Measurements from ENCODE around the gene USB1.

The USB1 gene

DNA sequence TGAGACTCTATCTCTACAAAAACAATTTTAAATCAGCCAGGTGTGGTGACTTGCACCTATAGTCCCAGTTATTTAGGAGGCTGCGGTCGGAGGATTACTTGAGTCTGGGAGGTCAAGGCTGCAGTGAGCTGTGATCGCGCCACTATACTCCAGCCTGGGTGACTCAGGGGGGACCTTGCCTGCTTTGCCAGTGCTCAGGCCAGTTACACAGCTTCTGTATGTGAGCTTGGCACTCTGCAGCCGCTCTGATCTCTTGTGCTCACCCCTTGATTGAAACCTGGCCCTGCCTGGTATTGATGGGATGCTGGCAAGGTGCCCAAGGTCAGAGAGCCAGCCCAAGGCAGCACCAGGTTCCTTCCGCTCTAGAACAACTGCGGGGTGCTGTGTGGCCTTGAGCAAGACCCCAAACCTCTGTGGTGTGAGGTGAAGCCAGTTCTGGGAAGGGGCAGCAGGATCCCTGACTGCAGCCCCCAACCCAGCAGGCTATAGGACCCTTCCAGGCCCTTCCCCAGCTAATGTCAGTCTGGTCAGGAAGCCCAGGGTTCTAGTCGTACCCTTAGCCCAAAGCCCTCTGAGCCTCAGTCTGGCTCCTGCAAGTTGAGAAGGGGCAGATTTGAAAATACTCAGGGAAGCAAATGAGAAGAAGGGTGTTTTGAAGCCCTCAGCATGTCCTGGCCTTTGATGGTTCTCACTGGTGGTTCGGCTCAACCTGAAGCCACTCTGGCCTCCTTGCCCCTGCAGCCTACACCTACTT is 43.2 kb downstream of the USB1 start:
- no peaks in the 10 kb centered on the region for H4K20me1 ChIP-seq (ENCODE audit: insufficient read depth)
- no peaks in the 10 kb centered on the region for H3K27me3 ChIP-seq (ENCODE audit: insufficient read depth, low read depth)
- no peak overlapping the region for H3K9ac ChIP-seq
- no peak overlapping the region for H3K27ac ChIP-seq
- TF ChIP-seq, protein P1, sequence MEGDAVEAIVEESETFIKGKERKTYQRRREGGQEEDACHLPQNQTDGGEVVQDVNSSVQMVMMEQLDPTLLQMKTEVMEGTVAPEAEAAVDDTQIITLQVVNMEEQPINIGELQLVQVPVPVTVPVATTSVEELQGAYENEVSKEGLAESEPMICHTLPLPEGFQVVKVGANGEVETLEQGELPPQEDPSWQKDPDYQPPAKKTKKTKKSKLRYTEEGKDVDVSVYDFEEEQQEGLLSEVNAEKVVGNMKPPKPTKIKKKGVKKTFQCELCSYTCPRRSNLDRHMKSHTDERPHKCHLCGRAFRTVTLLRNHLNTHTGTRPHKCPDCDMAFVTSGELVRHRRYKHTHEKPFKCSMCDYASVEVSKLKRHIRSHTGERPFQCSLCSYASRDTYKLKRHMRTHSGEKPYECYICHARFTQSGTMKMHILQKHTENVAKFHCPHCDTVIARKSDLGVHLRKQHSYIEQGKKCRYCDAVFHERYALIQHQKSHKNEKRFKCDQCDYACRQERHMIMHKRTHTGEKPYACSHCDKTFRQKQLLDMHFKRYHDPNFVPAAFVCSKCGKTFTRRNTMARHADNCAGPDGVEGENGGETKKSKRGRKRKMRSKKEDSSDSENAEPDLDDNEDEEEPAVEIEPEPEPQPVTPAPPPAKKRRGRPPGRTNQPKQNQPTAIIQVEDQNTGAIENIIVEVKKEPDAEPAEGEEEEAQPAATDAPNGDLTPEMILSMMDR (conservative IDR thresholded peaks at IDR 0.05; ENCODE audit: low read depth, low read length): no peak
- no peaks in the 10 kb centered on the region for H3K79me2 ChIP-seq (ENCODE audit: insufficient read depth, low read depth)
- no peak overlapping the region for H2AFZ ChIP-seq (ENCODE audit: low read depth)
- H3K4me3 ChIP-seq (IDR thresholded peaks at IDR 0.05; ENCODE audit: insufficient read depth, low read depth, low read length): no peak overlapping the region
- H3K4me2 ChIP-seq: no peak overlapping the region
- H3K36me3 ChIP-seq (ENCODE audit: insufficient read depth): no peaks in the 10 kb centered on the region
- H3K4me1 ChIP-seq (ENCODE audit: low read depth, poor library complexity, severe bottlenecking): no peaks in the 10 kb centered on the region

DNA sequence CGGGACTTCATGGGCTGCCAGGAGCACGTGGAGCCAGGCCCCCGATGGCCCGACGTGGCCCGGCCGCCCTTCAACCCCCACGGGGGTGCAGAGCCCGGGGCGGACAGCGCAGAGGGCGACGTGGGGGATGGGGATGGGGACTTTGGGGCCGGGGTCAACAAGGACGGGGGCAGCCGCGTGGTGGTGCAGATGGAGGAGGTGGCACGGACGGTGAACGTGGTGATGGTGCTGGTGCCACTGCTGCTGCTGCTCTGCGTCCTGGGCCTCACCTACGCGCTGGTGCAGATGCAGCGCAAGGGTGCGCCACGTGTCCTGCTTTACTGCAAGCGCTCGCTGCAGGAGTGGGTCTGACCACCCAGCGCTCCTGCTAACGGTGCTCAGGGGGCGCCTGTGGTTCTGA is 43.9 kb downstream of the USB1 start:
- Histone ChIP-seq H3K4me1 (ENCODE audit: low read depth, poor library complexity, severe bottlenecking) (no peaks in the 10 kb centered on the region), H3K79me2 (ENCODE audit: insufficient read depth, low read depth) (no peaks in the 10 kb centered on the region), H3K4me2 (no peak overlapping the region), H3K27me3 (ENCODE audit: insufficient read depth, low read depth) (no peaks in the 10 kb centered on the region), H3K27ac (no peak overlapping the region), H2AFZ (ENCODE audit: low read depth) (no peak overlapping the region), H4K20me1 (ENCODE audit: insufficient read depth) (no peaks in the 10 kb centered on the region), H3K36me3 (ENCODE audit: insufficient read depth) (no peaks in the 10 kb centered on the region), H3K9ac (no peak overlapping the region), H3K4me3 (IDR thresholded peaks at IDR 0.05; ENCODE audit: insufficient read depth, low read depth, low read length) (no peak overlapping the region)
- TF ChIP-seq, protein P1 (conservative IDR thresholded peaks at IDR 0.05; ENCODE audit: low read depth, low read length): no peak

DNA sequence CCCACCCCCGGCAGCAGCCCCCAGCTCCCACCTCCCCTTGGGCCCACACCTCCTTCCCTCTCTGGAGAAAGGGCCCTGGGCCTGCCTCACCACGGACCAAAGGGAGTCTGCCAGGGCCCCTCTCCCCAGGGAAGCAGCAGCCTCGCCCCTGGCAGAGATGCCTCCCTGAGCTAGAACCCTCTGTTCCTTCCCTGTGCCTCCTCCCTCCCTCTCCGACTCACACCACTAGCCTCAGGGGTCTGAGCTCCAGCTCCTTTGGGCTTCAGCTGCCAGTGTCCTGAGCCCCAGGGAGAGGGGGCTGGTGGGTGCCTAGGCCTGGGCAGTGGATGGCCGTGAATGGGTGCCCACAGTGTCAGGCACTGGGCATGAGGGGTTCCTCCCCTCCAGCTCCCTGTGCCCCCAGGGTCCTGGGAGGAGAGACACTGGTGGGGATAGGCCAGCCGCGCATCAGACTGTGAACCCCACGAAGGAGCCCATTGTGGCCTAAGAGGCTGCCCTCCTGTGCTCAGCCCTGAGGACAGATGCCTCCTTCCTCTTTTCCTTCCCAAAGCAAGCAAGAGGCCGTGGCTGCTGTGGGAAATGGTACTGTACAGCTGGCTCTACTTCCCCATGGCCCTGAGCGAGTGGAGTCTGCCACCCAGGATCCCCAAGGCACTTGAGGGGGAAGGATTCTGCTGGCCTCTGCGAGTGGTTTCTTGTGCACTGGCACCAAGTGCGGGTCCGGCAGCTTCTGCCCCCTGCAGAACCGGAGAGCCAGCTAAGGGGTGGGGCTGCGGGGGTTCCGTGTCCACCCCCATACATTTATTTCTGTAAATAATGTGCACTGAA is 45.1 kb downstream of the USB1 start:
- Histone ChIP-seq H3K79me2 (ENCODE audit: insufficient read depth, low read depth) (no peaks in the 10 kb centered on the region), H2AFZ (ENCODE audit: low read depth) (no peak overlapping the region), H4K20me1 (ENCODE audit: insufficient read depth) (no peaks in the 10 kb centered on the region), H3K9ac (no peak overlapping the region), H3K36me3 (ENCODE audit: insufficient read depth) (no peaks in the 10 kb centered on the region), H3K27me3 (ENCODE audit: insufficient read depth, low read depth) (no peaks in the 10 kb centered on the region), H3K4me3 (IDR thresholded peaks at IDR 0.05; ENCODE audit: insufficient read depth, low read depth, low read length) (no peak overlapping the region), H3K27ac (no peak overlapping the region), H3K4me1 (ENCODE audit: low read depth, poor library complexity, severe bottlenecking) (no peaks in the 10 kb centered on the region), H3K4me2 (no peak overlapping the region)
- TF ChIP-seq, protein P1 (conservative IDR thresholded peaks at IDR 0.05; ENCODE audit: low read depth, low read length): no peak

DNA sequence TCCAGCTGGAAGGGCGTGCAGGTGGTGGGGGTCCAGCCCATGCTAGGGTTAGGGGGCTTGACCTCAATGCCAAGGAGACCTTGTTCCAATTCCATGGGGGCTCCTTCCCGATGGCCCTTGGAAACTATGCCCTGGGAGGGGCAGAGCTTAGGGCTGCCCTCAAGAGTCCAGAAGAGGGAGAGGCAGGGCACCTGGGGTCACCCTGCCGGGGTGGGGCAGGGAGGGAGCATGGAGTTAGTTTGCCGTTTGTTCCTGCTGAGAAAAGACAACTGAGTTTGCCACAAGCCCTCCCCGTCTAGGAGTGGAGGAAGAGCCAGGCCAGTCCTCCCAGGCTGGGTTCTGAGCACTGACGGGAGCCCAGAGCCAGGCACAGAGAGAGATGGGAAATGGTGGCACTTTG is 45.7 kb downstream of the USB1 start:
- Histone ChIP-seq H3K4me2 (no peak overlapping the region), H3K4me3 (IDR thresholded peaks at IDR 0.05; ENCODE audit: insufficient read depth, low read depth, low read length) (no peak overlapping the region), H3K4me1 (ENCODE audit: low read depth, poor library complexity, severe bottlenecking) (no peaks in the 10 kb centered on the region), H3K27ac (no peak overlapping the region), H4K20me1 (ENCODE audit: insufficient read depth) (no peaks in the 10 kb centered on the region), H3K9ac (no peak overlapping the region), H3K27me3 (ENCODE audit: insufficient read depth, low read depth) (no peaks in the 10 kb centered on the region), H3K36me3 (ENCODE audit: insufficient read depth) (no peaks in the 10 kb centered on the region), H3K79me2 (ENCODE audit: insufficient read depth, low read depth) (no peaks in the 10 kb centered on the region), H2AFZ (ENCODE audit: low read depth) (no peak overlapping the region)
- TF ChIP-seq, protein P1 (conservative IDR thresholded peaks at IDR 0.05; ENCODE audit: low read depth, low read length): no peak

All from KMS-11 (cell line).